GM18873 (cell line): ENCODE results near the gene TMPRSS6.

Source experiments
- ATAC-seq: cut with Tn5 transposase; IDR thresholded peaks from one replicate; pipeline ENCODE4 v1.9.1; 2021; ENCODE audit warnings: mild to moderate bottlenecking, moderate library complexity, moderate number of reproducible peaks; ENCODE audit not compliant: unreplicated experiment, low FRiP score

The TMPRSS6 gene

GRCh38 chr22:37109242-37109917 is at the start of gene TMPRSS6:
Gene TMPRSS6 (minus strand): TSS chr22:37109713. CDS start chr22:37103417, 6,296 bp downstream.
- no peak for ATAC-seq

DNA sequence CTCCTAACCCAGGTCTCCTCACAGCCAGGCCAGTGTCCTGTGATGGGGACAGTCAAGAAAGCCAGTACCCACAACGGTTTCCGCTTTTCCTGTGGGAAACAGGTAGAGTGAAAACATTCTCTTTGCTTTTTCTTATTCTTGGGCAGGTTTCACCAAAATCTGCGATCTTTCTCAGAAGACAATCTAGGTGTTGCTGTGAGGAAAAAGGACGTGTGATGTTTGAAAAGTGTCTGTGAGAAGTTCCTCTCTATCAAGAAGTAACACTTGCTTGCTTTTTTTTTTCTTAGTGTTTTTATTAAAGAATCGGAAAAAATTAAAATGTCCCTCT is 49.4 kb upstream of the TMPRSS6 start:
- no peak for ATAC-seq

DNA sequence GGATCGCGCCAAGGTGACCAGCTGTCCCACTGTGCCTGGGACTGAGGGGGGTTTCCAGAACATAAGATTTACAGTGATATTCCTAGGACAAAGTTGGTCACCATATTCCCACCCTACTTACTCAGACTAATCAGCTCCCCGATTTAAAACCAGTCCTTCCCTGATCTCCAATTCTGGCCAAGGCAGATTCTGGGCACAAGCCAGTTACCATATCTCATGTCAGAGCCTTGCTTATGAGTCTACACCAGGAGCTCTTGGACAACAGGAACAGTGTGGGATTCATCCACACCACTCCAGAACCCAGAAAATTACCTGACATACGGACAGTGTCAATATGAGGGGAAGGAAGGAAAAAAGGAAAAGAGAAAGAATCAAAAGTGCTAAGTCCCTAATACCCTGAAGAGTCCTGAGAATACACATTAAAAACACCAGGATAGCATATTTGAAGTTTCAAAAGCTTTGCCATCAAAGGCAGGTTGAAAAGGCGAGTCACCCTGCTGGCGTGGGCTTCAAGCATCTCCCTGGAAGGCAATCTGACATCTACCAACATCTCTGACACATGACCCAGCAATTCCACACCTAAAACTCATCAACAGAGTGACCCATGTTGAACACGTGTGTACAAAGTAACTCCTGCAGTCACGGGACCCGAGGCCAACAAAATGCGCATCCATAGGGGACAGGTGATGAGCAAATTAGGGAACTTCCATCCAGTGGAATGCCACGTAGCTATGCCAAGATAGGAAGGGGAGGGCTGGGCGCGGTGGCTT is 48.2 kb upstream of the TMPRSS6 start:
- no peak for ATAC-seq

GRCh38 chr22:37156686-37157435 is 47.3 kb upstream of the TMPRSS6 start:
- no peak for ATAC-seq

DNA sequence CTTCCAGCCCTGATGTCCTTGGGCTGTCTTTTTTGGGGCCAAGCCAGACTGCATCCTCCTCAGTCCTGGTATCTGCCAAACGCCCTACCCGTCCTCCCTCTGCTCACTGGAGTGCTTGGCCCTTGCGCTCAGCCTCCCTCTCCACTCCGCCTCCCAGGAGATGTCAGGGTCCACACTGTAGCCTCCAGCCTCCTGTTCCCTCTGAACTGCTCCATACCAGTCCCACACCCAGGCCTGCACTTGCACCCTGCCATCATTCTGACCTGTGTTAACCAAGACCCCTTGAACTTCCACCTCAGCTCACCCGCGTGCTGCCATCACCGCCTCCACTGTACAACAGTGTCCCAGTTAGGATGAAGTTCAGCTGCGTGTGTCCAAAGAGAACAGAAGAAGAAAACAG is 46.5 kb upstream of the TMPRSS6 start:
- no peak for ATAC-seq

- ATAC-seq = no peak
Observed at GRCh38 chr22:37154925-37155712, 45.6 kb upstream of the TMPRSS6 start.

DNA sequence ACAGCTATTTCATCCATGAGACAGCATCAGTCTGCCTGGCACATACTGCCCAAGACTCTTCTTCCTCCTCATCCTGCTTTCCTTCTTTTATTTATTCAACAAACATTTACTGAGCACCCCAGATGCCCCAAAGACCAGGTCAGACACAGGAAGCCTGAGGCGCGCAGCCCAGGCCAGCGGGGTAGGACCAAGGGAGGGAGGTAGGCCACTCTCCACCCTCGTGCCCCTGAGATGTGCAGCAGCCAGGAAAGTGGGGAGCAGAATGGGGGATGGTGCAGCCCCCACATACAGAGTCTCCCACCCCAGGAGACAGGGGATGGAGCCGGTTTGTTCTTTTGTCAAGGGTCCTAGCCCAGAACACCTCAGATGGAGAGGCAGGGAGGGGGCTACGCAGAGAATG is 44.4 kb upstream of the TMPRSS6 start:
- no peak for ATAC-seq

GRCh38 chr22:37151401-37151800 is 41.9 kb upstream of the TMPRSS6 start:
- ATAC-seq = no peak

- ATAC-seq = no peak
Observed at GRCh38 chr22:37150701-37151100, 41.2 kb upstream of the TMPRSS6 start.

DNA sequence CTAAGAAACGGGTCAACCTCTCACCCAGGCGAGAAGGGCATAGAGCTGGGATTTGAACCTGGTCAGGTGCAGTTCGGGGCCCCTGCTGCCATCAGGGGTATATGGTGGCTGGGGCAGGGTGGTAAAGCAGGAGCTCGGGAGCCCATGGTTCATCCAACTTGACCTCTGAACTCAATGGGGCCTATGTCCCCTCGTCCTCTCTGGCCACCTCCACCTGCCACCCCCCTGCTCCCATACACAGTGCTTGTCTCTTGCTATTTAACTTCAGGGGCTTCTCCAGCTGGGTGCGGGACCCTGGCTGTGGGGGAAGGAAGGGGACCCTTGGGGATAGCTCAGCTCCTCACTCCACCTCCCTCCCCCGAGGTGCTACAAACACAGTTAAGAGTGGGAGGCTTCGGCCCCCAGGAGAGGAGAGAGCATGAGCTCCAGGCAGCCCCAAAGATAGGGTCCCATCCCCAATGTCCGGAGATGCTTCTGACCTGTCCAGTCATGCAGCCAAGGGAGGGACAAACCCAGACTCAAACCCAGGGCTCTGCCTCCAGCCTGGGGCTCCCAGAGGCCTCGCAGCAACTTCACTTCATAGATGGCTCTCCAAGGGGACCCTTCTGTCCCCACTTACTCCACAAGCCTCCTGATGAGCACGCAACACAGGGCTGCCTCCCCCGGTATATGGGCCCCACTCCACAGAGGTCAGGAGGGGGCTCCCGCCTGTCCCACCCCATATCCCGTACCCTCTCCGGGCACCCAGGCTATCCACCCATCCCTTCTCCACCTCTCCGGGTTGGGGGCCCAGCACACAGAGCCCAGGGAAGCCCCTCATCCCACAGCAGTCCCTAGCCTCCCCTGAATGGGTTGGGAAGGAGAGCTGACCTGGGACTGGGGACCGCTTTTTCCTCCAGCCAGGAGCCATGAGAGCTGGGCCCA is 39.5 kb upstream of the TMPRSS6 start:
- no peak for ATAC-seq

DNA sequence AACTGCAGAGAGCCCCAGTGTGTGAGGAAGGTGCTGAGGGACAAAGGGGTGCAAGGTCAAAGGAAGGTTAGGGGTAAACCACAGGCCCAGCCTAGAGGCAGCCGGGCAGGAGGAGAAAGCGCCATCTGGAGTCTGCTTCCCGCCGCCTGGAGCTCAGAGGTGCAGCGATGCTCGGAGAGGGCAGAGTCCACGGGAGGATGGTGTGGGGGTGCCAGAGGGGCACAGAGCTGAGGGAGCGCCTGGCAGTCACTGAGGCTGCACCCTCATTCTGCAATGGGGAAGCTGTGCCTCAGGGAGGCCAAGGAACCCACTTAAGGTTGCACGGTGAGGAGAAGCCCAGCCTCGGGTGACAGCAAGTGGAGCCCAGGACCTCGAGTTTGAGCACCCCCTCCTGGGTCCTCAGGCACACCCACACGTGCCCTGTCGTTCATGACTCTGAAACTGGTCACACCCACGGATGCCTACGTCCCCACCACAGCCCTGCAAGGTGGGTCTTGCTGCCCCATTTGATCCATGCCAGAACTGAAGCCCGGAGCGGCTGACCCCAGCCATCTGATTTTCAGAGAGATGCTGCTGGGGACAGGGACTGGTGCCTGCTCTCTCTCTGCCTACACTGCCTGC is 38.6 kb upstream of the TMPRSS6 start:
- no peak for ATAC-seq

GRCh38 chr22:37147186-37147990 is 37.9 kb upstream of the TMPRSS6 start:
- ATAC-seq = no peak

DNA sequence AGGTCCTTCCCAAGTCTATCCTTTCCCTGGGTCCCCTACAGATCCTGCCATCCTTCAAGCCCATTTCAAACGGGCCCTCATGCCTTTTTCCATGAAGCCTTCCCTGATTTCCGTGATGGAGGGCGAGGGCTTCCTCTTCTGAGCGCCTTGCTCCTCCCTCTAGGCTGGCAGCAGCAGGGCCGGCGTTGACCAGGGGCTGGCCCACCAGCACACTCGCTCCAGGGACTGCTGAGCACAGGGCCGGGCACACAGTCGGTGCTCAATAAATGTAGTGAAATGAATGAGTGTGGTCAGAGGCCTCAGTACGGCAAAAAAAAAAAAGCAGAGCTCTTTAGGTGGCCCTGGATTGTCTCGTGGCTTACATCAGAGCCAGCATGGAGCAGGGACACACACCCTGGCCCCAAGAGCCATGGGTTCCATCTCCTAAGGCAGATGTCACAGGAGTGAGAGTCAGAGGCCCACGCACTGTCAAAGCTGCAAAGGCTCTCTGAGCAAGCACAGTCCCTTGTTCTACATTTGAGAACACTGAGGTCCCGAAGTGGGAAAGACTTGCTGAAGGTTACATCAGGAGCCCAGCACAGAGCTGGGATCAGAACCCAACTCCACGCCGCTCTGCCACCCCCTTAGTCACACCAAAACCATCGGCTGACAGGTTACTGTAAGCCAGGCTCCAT is 37.1 kb upstream of the TMPRSS6 start:
- ATAC-seq = no peak

GRCh38 chr22:37146051-37146385 is 36.5 kb upstream of the TMPRSS6 start:
- no peak for ATAC-seq

DNA sequence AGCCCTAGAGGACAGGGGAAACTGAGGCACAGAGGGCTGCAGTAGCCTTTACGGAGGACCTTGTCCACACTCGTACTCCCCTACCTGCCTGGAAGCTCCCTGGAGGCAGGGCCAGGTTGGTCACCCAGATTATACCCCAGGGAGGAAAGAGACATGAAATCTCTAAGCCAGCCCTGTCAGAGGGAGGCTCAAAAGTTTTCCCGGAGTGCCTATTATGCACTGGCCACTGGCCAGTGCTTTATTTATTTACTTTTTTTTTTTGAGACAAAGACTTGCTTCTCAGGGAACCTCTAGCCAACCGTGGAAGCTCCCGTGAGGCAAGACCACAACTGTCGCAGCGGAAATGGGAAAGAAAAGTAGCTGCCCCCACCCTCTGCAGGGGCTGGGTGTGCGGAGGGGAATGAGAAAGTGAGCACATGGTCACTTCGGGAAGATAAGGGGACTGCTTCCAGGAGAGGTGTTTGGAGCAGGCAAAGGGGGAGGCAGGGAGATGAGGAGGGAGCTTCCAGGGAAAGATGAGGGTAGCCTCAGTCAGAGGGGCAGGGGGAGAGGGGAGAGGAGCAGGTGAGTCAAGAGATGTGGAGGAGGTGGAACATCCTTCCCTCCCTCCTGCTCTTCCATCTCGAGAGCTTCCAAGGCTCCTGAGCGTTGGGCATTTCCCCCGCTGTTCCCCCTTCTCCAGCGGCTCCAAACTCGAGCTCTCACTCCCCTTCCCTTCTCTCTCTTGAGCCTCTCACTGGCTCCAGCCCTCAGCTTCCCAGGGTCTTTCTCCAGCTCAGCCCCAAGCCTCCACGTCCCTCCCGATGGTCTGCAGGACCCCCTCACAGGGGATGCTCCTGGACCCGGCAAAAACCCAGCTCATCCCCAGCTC is 35.9 kb upstream of the TMPRSS6 start:
- no peak for ATAC-seq

GRCh38 chr22:37144180-37144554 is 34.7 kb upstream of the TMPRSS6 start:
- ATAC-seq = no peak

GRCh38 chr22:37141971-37142370 is 32.5 kb upstream of the TMPRSS6 start:
- ATAC-seq = no peak
